Hematopoietic multipotent progenitor cell (in vitro differentiated cells): ENCODE measurements around the gene ADAP1. TPM values are rescaled to one million over a fixed set of nuclear protein-coding genes. Genes with fewer than 3 reads are reported as not detected.

ENCODE experiments used
- DNase-seq, 3 donors: peaks; one replicate each; pipeline ENCODE4 v3.0.0-alpha.2; 2011 to 2015; ENCODE audit warnings: low read depth in 2 of 3, low spot score in 2 of 3
- total RNA-seq: library from RNA; depleted of rRNA; stranded (reverse); fragments of >200 nt; gene quantifications from one replicate; pipeline ENCODE4 v1.2.3, GENCODE V29; 2012

ADAP1 gene
- total RNA-seq, 1 donor = 16.2 TPM

DNA sequence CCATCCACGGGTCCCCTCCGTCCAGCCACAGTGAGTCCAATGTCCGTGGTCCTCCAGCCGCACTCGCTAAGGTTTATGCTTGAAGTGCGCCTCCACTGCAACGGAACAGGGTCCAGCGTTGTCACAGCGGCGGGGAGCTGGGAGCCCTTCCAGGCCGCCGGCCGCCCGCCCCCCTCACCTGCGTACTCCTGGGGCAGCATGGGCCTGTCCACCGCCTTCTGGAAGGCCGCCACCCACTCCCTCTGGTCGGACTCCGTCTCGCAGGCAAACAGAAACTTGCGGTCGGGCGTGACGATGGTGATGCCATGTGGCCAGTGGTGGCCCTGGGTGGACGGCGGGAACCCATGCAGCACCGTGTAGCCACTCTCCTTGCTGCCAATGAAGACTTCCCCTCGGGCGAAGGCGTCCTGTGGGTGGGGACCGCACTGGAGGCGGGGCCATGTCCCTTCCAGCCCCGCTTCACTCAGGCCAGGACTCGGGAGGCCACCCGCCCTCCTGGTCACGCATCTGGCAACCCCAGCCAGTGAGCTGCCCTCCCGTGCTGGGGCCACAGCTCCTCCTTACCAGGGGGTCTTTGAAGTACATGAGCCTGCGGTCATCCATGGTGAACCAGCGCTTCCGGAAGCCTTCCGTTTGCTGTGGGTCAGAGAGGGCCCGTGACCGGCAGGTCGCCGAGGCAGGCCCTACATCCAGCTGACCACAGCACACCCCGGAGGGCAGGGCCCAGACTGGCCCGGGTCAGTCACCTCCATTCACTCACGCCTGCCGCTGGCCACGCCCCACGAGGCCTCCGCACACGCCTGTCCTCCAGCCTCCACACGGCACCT, 55.4 kb downstream of the ADAP1 start:
- no peak for DNase-seq

DNA sequence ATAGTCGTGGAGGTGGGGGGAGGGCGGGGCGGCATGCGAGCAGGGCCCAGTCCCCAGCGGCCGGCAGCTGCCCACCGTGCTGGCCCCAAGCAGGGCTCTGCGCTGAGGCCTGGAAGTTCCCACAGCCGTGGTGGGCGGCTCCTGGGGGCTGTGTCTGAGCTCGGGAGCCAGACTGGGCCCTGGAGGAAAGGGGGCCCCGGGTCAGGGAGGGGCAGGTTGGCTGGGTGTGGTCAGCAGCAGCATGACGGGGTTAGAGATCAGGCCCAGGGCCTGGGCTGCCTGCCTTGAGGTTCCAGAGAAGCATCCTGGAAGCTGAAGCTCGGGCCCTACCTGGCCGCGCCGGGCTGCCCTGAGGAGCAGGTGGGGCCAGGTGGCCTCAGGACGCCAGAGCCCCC, 56.0 kb downstream of the ADAP1 start:
- no peak for DNase-seq

DNA sequence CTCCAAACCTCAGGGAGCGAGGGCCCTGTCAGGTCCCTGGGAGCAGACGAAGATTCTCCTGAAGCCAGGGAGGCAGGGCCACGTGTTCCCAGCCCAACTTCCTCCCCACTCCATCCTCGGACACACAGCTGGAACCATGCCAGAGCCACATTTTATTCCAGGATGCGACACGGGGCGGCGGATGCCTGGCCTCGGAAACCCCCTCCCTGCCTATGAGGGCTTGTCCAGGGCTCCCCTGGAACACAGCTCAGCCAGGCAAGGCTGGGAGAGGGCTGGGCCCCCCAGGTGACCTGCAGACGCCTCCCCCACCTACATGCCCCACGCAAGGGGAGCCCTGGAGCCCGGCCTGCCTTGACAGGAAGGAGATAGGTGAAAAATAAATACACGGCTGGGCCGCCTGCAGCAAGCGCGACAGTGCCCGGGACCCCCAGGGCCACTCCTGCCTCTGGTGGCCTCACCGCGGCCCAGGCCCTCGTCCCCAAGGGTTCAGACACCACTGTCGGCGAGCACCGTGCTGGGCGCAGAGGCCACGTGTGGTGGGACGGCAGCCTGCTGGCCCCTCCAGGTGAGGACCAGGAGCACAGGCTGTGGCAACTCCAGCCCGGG, 56.6 kb downstream of the ADAP1 start:
- no peak for DNase-seq

DNA sequence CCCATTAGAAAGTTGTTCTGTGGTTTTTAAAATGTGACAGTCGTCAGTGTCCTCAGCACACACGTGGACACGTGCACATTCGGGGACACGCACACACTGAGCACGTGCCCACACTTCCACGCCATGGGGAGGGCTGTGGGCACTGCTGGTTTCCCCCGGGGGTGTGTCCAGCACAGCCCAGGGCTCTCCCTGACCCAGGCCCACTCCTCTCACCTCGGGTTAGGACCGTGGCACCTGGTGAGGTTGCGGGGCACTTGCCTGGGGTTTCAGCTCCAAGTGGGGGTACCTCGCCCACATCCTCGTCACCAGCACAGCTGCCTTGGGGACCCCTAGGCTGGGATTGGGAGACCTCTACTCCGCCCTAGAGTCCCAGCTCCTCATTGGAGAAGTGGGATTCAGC, 57.4 kb downstream of the ADAP1 start:
- no peak for DNase-seq

DNA sequence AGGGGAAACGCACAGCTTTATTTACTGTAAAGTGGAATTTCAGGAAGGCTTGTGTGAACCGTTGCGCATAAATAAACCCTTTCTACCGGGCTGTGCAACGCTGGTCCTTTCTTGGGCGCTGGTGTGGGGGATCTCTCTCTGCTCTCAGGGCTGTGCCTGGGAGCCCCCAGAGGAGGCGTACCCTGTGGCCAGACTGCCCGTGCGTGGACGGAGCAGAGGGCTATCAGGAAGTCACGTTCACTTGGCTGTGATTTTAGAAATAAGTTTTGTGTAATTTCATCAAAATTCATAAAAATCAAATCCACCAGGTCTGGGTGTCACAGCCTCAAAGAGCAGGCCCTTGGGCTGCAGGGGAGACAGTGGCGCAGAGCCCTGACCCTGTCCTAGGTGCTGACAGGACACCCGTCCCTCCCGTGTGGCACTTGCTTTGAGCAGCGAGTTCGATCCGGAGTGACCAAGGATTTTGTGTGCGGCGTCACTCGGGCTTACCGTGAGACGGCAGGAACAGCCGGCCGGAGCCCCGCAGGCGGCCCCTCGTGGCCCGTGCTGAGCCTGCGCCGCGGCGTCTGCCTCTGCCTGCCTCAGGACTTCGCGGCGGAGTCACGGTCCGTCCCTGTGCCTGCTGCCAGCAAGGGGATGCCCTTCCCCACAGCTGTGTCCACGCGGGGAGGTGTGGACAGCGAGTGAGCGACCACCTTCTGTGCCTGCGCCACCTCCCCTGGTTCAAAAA, 58.0 kb downstream of the ADAP1 start:
- no peak for DNase-seq

DNA sequence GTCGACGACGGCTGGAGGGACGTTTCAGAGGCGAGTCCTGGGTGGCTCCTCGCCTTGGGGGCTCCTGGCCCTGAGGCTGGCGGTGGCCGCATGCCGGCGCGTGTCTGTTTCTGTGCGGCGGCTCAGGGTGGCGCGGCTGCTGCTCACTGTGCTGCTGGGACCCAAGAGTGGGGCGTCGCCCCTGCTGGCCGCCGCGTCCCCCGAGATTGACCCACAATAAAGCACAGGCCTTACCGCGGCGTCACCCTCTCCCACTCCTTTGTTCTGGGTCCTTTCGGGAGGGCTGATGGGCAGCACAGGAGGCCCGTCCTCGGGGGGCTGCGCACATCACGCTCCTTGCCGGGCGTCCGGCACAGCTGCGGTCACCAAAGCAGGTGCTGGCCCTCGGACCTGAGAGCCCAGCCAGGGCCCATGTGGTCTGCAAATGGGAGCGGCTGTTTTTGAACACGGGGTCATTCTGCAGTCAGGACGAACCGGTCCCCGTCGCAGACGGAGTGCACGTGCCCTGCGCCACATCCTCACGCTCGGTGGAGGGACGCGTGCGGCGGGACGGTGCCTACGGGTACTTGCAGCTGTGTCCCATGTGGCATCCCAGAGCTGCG, 58.9 kb downstream of the ADAP1 start:
- DNase-seq = no peak

DNA sequence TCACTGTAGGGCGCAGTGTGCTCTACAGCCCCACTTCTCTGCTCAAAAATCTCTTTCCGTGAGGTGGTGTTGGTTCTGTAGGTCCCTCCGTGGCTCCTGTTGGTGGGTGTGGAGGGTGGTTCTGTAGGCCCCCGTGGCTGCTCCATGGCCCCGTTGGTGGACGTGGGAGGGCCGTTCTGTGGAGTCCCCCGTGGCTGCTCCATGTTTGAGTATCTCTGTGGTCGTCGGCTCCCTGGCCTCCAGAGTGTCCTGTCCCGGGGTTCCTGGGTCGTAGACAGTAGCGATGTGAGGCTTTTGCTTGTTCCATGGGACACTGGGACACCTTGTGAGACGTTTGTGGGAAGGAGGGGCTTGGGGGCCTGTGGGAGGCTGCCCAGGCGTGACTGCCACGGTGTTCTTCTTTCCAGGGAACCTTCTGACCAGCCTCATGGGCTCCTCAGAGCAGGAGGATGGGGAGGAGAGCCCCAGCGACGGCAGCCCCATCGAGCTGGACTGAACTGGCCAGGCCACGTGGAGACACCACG, 59.5 kb downstream of the ADAP1 start:
- no peak for DNase-seq

DNA sequence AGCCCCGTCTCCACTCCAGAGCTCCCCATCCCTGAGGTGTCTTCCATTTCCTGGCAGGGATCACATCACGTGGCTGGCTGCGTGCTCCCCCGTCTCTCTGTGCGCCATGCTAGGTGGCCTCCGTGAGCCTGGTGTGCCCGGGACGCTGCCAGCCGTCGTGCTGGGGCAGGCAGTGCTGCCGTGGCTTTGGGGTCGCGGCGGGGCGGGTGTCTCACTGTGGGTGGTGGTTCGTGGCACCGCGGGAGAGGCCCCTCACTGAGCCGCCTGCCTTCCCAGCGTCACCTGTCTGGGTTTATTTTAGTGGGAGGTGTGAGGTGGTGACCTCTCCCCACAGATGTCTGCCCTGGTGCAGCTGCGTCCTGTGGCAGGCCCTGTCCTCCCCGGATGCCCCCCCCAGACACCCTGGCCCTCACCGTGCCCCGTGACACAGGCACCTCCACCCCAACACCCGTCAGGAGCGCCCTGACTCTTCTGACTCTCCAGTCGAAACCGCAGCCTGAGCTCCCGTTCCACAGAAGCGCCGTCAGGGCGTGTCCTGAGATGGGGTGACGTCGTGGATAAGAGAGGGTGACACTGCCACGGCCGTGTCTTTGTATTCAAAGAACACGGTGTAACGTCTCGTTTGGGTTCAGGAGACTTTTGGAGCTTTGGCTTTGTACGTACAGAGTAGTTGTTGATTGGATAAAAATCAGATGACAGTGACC, 60.2 kb downstream of the ADAP1 start:
- DNase-seq = no peak

DNA sequence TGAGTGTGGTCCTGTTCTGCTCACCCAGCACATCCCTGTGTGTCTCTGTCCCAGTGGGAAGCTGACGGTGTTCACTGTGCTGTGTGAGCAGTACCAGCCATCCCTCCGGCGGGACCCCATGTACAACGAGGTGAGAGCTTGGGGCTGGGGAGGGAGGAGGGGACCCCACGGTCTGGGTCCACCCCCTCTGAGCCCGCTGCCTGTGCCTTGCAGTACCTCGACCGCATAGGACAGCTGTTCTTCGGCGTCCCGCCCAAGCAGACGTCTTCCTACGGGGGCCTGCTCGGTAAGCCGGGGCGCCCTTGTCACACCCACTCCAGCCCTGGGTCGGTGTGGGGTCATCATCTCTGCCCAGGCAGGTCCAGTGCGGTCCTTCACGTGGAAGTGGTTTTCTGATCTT, 60.8 kb downstream of the ADAP1 start:
- no peak for DNase-seq

DNA sequence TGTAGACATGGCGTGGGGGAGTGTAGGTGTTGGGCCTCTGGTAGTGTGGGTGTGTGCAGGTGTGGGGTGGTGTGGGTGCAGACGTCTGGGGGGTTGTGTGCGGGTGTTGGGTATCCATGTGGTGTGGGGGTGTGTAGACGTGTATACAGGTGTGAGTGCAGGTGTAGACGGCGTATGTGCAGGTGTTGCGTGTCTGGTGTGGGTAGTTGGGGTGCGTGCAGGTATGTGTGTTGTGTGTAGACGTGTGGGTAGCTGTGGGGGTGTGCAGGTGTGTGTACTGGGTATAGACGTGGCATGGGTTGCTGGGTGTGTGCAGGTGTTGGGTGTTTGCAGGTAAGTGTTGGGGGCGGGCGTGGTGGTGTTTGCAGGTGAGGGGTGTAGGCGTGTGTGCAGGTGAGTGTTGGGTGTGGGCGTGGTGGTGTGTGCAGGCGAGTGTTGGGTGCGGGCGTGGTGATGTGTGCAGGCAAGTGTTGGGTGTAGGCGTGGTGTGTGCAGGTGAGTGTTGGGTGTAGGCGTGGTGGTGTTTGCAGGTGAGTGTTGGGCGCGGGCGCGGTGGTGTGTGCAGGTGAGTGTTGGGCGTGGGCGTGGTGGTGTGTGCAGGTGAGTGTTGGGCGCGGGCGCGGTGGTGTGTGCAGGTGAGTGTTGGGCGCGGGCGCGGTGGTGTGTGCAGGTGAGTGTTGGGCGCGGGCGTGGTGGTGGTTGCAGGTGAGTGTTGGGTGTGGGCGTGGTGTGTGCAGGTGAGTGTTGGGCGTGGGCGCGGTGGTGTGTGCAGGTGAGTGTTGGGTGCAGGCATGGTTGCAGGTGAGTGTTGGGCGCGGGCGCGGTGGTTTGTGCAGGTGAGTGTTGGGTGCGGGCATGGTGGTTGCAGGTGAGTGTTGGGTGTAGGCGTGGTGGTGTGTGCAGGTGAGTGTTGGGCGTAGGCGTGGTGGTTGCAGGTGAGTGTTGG, 61.6 kb downstream of the ADAP1 start:
- DNase-seq = no peak

DNA sequence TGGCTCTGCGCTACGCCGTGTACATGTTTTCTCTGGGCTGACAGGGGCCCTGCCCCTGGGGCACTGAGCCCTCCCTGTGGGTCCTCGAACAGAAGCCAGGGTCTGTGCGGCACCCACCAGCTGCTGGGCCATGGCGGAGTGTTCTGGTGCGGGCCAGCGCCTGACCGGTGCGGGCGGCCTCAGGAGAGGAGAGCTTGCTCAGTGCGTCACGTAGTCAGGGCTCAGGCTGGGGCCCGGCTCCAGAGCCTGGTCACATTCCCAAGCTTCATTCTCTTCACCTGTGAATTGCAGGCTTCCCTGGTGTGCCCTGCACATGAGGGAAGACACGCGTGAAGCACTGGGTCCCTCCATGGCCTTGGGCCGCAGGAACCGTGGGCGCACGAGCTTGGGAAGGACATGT, 62.7 kb downstream of the ADAP1 start:
- DNase-seq = no peak

DNA sequence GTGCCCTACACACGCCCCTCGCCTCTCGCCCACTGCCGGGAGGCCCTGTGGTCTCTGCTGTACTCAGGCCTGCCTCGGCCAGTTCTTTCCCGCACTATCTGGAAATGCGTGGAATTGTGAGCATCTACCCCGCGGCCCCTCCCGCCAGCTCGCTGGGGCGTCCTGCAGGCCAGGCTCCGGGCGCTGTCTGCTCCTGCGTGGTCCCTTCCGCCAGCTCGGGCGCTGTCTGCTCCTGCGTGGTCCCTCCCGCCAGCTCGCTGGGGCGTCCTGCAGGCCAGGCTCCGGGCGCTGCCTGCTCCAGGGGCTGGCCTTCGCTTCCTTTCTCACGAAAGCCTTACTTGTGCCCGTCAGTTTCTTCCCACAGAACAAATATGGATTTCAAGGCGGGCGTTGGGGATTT, 63.2 kb downstream of the ADAP1 start:
- no peak for DNase-seq

DNA sequence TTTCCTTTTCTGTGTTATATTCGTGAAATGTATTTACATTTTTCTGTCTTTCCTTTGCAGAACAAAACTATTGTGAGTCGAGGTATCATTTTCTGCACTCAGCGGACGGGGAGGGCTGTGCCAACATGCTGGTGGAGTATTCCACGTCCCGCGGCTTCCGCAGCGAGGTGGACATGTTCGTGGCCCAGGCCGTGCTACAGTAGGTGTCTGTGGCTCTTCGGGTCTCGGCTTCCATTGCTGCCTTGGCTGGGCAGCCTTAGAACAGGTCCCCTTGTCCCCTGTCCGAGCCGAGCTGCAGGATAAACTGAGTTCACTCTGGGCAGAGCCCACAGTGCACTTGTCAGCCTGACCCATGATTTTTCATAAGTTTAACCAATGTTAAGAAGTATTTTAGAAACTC, 63.6 kb downstream of the ADAP1 start:
- no peak for DNase-seq

DNA sequence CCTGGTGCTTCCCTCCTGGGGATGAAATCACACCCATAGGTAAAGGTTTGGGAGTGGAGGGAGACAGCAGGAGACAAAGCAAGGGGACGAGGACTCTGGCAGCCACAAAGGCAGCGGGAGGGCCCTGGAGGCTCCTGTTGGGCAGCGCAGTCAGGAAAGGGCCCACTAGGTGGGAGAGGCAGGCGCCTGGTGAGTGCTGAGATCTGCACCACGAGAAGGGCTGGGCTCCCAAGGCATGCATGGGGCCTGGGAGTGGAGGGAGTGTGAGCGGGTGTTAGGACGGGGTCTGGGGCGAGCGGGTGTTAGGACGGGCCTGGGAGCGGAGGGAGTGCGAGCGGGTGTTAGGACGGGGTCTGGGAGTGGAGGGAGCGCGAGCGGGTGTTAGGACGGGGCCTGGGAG, 65.1 kb downstream of the ADAP1 start:
- DNase-seq = no peak

DNA sequence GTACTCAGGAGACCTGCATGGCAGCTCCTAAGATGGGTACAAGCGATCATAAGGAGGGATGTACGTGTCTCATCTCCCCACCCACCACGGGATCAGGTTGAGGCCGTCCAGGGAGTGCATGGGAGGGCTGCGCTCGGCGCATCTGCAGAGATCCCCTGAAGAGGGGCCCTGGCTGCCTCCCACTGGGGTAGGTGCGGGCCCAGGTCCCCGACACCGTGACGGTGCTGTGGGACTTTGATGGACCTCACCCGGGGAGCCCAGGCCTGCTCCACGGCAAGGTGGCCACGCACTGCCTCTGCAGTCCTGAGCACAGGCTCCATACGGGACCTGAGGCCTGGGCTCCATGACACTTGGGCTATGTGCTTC, 65.5 kb downstream of the ADAP1 start:
- DNase-seq = no peak

DNA sequence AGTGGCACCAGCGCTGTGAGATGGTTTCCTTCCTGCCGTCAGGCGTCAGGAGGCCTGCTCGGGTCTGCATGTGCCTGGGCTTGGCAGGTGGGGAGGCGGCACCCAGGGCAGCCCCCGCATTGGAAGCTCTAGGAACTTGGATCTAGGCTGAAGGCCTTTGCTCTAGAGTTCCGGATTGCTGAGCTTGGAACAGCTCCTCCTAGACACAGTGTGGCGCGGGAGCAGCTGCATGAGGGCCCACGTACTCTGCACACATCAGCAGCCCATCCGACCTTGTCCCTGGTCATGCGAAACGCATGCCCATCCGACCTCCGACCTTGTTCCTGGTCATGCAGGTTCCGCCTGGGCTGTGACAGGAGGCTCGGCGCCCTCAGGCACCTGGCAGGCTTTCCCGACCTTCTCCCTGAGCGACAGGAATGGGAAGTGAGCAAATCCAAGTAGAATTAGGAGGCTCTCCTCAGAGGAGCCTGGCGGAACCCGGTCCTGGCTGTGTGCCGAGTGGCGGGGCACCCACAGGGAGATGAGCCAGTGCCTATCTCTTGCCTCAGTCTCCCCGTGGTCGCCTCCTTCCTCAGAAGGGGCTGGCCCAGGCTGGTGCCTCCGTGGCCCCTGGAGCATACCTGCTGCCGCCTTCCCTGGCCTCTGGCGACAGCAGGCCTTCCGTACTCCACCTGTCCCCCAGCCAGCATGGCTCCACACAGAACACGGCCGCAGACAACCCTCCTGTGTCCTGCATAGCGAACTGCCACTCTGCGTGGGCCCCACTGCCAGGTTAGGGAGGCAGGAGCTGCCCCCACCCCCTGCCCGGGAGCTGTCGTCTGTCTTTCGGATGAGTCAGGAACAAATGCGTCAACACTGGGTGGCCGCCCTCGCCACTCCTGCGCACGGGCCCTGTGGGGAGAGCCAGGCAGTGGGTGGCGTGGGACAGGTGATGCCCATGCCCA, 66.1 kb downstream of the ADAP1 start:
- DNase-seq = no peak

DNA sequence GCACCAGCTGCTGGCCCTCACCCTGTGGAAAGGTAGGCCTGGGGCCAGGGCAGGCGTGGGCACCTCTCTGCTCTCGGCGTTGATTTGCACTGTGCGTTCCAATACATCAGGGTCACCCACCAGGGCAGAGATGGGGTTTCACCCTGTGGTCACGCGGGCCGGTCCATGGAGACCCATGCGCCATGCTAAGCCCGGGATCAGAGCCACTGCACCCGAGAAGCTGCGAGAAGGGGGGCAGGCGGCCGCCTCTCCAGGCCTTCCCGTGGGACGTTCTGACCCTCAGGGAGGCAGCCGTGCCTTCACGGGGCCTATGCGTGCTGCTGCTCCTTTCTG, 67.0 kb downstream of the ADAP1 start:
- no peak for DNase-seq

DNA sequence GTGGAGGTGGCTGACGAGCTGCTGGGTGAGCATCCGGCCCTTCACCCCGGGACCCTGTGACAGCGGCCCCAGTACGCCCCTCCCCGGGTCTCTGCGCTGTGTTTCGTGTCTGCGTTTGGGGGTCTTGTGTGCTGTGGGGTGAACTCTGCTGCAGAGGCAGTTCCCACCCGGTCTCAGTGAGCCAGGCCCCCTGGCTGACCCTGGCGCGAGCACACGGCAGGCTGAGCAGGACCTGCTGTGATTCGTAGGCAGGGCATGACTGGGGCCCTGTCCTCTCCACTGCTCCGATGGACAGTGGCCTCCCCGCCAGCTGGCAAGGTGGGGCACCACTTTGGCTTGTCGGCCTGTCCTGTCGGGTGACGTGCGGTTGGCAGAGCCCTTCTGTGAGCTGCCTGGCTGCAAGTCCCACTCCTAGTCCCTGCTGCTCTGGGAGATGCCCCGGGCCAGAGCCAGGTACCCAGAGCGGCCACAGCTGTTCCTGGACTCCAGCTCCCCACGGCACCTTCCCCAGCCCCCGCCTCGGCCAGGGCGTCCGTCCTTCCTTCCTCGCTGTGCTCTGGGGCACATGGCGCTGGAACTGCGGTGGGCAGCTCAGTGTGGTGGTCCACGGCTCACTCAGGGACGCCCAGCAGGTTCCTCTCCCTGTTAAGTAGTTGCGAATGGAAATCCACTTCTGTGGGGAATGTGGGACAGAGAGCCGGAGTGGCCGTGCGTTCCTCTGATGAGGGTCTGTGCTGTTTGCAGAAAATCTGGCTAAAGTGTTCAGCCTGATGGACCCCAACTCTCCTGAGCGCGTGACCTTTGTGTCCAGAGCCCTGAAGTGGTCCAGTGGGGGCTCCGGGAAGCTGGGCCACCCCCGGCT, 67.6 kb downstream of the ADAP1 start:
- no peak for DNase-seq
